HepG2 (cell line): ENCODE results near the gene LYSMD1. TPM values are rescaled to one million over a fixed set of nuclear protein-coding genes. Genes with fewer than 3 reads are reported as not detected.

Source experiments
- CREB1 ChIP-seq, 2 experiments: fragments of 450-650 bp in 1 of 2; IDR thresholded peaks; 2 replicates each; pipeline ENCODE4 v1.6.1; 2016 to 2017; ENCODE audit warnings: control low read depth in 1 of 2, mild to moderate bottlenecking in 1 of 2, missing compliant biosample characterization in 1 of 2, missing genetic modification characterization in 1 of 2
- E2F5 ChIP-seq: sonication (generic); formaldehyde crosslinking; conservative IDR thresholded peaks from 2 replicates; pipeline ENCODE4 v1.4.0; 2020; ENCODE audit warnings: missing genetic modification reagents
- HDAC2 ChIP-seq: sonication (generic); formaldehyde crosslinking; IDR thresholded peaks from 2 replicates; pipeline ENCODE4 v1.4.0; 2020; ENCODE audit warnings: missing genetic modification reagents
- HMG20A ChIP-seq: IDR thresholded peaks from 2 replicates; pipeline ENCODE4 v1.6.1; 2016; ENCODE audit warnings: borderline replicate concordance
- HNRNPL ChIP-seq: fragments of 200-400 bp; formaldehyde crosslinking; IDR thresholded peaks from 2 replicates; pipeline ENCODE4 v1.6.1; 2017; ENCODE audit warnings: mild to moderate bottlenecking, low read depth, low read length
- NCOA2 ChIP-seq: sonication (generic); formaldehyde crosslinking; IDR thresholded peaks from 2 replicates; pipeline ENCODE4 v1.8.0; 2022; ENCODE audit warnings: inconsistent platforms
- NR1H2 ChIP-seq: sonication (generic); formaldehyde crosslinking; IDR thresholded peaks from 2 replicates; pipeline ENCODE4 v1.8.1; 2022; ENCODE audit warnings: low read depth, missing genetic modification reagents, borderline replicate concordance
- PAWR ChIP-seq: sonication (generic); formaldehyde crosslinking; IDR thresholded peaks from 2 replicates; pipeline ENCODE4 v1.4.0; 2020; ENCODE audit warnings: missing genetic modification reagents, mild to moderate bottlenecking, borderline replicate concordance
- RELA ChIP-seq: sonication (generic); formaldehyde crosslinking; IDR thresholded peaks from 2 replicates; pipeline ENCODE4 v1.4.0; 2020; ENCODE audit warnings: missing genetic modification reagents
- STAT6 ChIP-seq: sonication (generic); formaldehyde crosslinking; IDR thresholded peaks from 2 replicates; pipeline ENCODE4 v1.4.0; 2020; ENCODE audit warnings: missing genetic modification reagents, mild to moderate bottlenecking, borderline replicate concordance
- TMF1 ChIP-seq: sonication (generic); formaldehyde crosslinking; IDR thresholded peaks from 2 replicates; pipeline ENCODE4 v1.8.1; 2022; ENCODE audit warnings: low read depth, missing genetic modification reagents
- TOE1 ChIP-seq: sonication (generic); formaldehyde crosslinking; IDR thresholded peaks from 2 replicates; pipeline ENCODE4 v1.4.0; 2020; ENCODE audit warnings: mild to moderate bottlenecking, missing genetic modification reagents
- TRIM22 ChIP-seq: fragments of 450-650 bp; IDR thresholded peaks from 2 replicates; pipeline ENCODE4 v1.6.1; 2017
- UBTF ChIP-seq: sonication (generic); formaldehyde crosslinking; IDR thresholded peaks from 2 replicates; pipeline ENCODE4 v1.4.0; 2020; ENCODE audit warnings: mild to moderate bottlenecking, missing genetic modification reagents
- ZNF18 ChIP-seq: sonication (generic); formaldehyde crosslinking; IDR thresholded peaks from 2 replicates; pipeline ENCODE4 v1.8.0; 2022; ENCODE audit warnings: mild to moderate bottlenecking, missing genetic modification reagents; ENCODE audit not compliant: insufficient replicate concordance
- ZNF337 ChIP-seq: sonication (generic); formaldehyde crosslinking; IDR thresholded peaks from 2 replicates; pipeline ENCODE4 v1.5.1; 2020; ENCODE audit warnings: missing genetic modification reagents, low read depth, mild to moderate bottlenecking, borderline replicate concordance
- ZNF451 ChIP-seq: sonication (generic); formaldehyde crosslinking; IDR thresholded peaks from 2 replicates; pipeline ENCODE4 v1.5.0; 2020; ENCODE audit warnings: mild to moderate bottlenecking, missing genetic modification reagents
- ZNF704 ChIP-seq: sonication (generic); formaldehyde crosslinking; IDR thresholded peaks from 2 replicates; pipeline ENCODE4 v1.8.1; 2023; ENCODE audit warnings: mild to moderate bottlenecking, inconsistent platforms, moderate library complexity, missing genetic modification reagents, borderline replicate concordance
- ZNF784 ChIP-seq: sonication (generic); formaldehyde crosslinking; IDR thresholded peaks from 2 replicates; pipeline ENCODE4 v1.5.1; 2020; ENCODE audit warnings: missing genetic modification reagents, mild to moderate bottlenecking, borderline replicate concordance
- polyA plus RNA-seq, 8 experiments: library from polyadenylated mRNA; depleted of rRNA in 3 of 8; stranded (reverse) in 7 of 8; unstranded in 1 of 8; fragments of >200 nt; fragmentation: Illumina TruSeq in 4 of 8; extraction: Trizol in 4 of 8; gene quantifications; 2 replicates each; pipeline versions ENCODE4 v1.2.1 to v1.2.3, GENCODE V29; 2011 to 2016; ENCODE audit warnings: low read depth in 4 of 8, missing spikeins in 1 of 8, mixed read lengths in 1 of 8; ENCODE audit not compliant: insufficient read depth in 1 of 8
- total RNA-seq, 5 experiments: library from RNA; depleted of rRNA; stranded (reverse); fragments of >200 nt; fragmentation: Illumina TruSeq; extraction: Trizol; gene quantifications; 2 replicates each; pipeline ENCODE4 v1.2.3, GENCODE V29; 2016; ENCODE audit warnings: low read depth in 1 of 5

The LYSMD1 gene
- total and polyA plus RNA-seq, 2 of the 13 experiments (the other 11 are each of a cell fraction or from before 2014, with no cell fraction given): 3.8 to 4.8 TPM

- TF ChIP-seq CREB1 (IDR thresholded peaks at IDR 0.05): no peak
- no peak for TF ChIP-seq CREB1 (CRISPR knock-in tag; IDR thresholded peaks at IDR 0.05)
- no peak for TF ChIP-seq TOE1 (CRISPR knock-in tag)
- no peak for TF ChIP-seq PAWR (CRISPR knock-in tag)
- TF ChIP-seq E2F5 (CRISPR knock-in tag): no peak
- TF ChIP-seq TMF1: no peak
- TF ChIP-seq STAT6: no peak; the same call in 1 of the 2 replicates
- no peak for TF ChIP-seq ZNF451 (CRISPR knock-in tag)
- TF ChIP-seq ZNF18 (CRISPR knock-in tag): no peak
- 0 out of 2 replicates have a peak, but pooled peaks have one; percentile 40 for TF ChIP-seq UBTF (CRISPR knock-in tag)
- TF ChIP-seq TRIM22: no peak
- 0 out of 2 replicates have a peak, but pooled peaks have one; percentile 20 for TF ChIP-seq ZNF337 (CRISPR knock-in tag)
- TF ChIP-seq HDAC2 (CRISPR knock-in tag): no peak
- no peak for TF ChIP-seq RELA
- TF ChIP-seq NCOA2: 0 out of 2 replicates have a peak, but pooled peaks have one; percentile 3
- TF ChIP-seq ZNF784 (CRISPR knock-in tag): no peak
- TF ChIP-seq ZNF704 (CRISPR knock-in tag): no peak
- no peak for TF ChIP-seq HNRNPL
- no peak for TF ChIP-seq HMG20A (CRISPR knock-in tag)
- no peak for TF ChIP-seq NR1H2 (CRISPR knock-in tag)
Observed at GRCh38 chr1:151147132-151147503, 18.6 kb downstream of the LYSMD1 start (continued).
